ENCODE data around the gene BCL11B. TPM values are rescaled to one million over a fixed set of nuclear protein-coding genes. Genes with fewer than 3 reads are reported as not detected.
"Not testable (repeated sequence)": the region's sequence is repeated elsewhere in the genome, so short reads cannot be mapped to it uniquely, and the experiment has no call there.

BCL11B gene
- total and polyA plus RNA-seq, 9 of the 15 experiments (the other 6 are each of a cell fraction or from before 2014, with no cell fraction given), result 0.09 TPM; not detected in 8

GRCh38 chr14:99186956-99187690 lies 84.9 kb downstream of the BCL11B start:
- Histone ChIP-seq H3K9ac (ENCODE audit: insufficient read depth in 1 of 2, low read depth in 2 of 2, low read length in 2 of 2) (no peak overlapping the region), H3K4me3 (no peak overlapping the region), H3K79me2 (ENCODE audit: control insufficient read depth, insufficient read depth, low read length) (no peaks in the 10 kb centered on the region), H3K4me1 (replicated peaks in 1 of 2; ENCODE audit: control insufficient read depth in 2 of 2, insufficient read depth in 2 of 2, low read length in 2 of 2) (no peaks in the 10 kb centered on the region; a peak in 1 of 5 replicates), H3K27me3 (ENCODE audit: control insufficient read depth in 2 of 2, insufficient read depth in 2 of 2, low read length in 2 of 2) (peaks cover 0 to 16% of the 10 kb centered on the region in 2 experiments; a peak in 2 of 5 replicates), H3K9me3 (replicated peaks; ENCODE audit: control insufficient read depth, insufficient read depth, low read depth, low read length) (no peaks in the 10 kb centered on the region), H3K9me1 (ENCODE audit: control insufficient read depth, insufficient read depth, low read length) (no peaks in the 10 kb centered on the region), H2AFZ (ENCODE audit: low read depth, low read length) (no peak overlapping the region), H3K27ac (ENCODE audit: extremely low read depth, low read depth, low read length) (no peak overlapping the region), H3K4me2 (ENCODE audit: insufficient read depth, low read length) (no peak overlapping the region), H4K20me1 (replicated peaks; ENCODE audit: control insufficient read depth, insufficient read depth, low read length) (no peaks in the 10 kb centered on the region), H3K36me3 (ENCODE audit: control insufficient read depth, insufficient read depth, low read length) (no peaks in the 10 kb centered on the region)
- ATAC-seq (no peak), DNase-seq (ENCODE audit: extremely low read depth in 1 of 4, low spot score in 3 of 4) (no peak), FAIRE-seq (no peak)
- CTCF ChIA-PET (ENCODE audit: low intra/inter-chr PET ratio), result no interaction called here
- in situ Hi-C loops (cut with MboI) (no loop called here), intact Hi-C loops (cut with micrococcal nuclease) (no loop called here)
- WGBS (ENCODE audit: insufficient coverage, low coverage, missing lambda C conversion rate), result under 1% methylated on average over 13 of the region's 16 CpGs
- TF ChIP-seq OTX1 (CRISPR knock-in tag; IDR thresholded peaks at IDR 0.05), result no peak
- no peak for TF ChIP-seq TAF1 (IDR thresholded peaks at IDR 0.05; ENCODE audit: control insufficient read depth, extremely low read depth, insufficient read depth, low read length, severe bottlenecking)
- TF ChIP-seq KAT7 (CRISPR knock-in tag; IDR thresholded peaks at IDR 0.05; ENCODE audit: borderline replicate concordance), result no peak
- TF ChIP-seq ARNT (IDR thresholded peaks at IDR 0.05), result no peak
- TF ChIP-seq, protein P1, sequence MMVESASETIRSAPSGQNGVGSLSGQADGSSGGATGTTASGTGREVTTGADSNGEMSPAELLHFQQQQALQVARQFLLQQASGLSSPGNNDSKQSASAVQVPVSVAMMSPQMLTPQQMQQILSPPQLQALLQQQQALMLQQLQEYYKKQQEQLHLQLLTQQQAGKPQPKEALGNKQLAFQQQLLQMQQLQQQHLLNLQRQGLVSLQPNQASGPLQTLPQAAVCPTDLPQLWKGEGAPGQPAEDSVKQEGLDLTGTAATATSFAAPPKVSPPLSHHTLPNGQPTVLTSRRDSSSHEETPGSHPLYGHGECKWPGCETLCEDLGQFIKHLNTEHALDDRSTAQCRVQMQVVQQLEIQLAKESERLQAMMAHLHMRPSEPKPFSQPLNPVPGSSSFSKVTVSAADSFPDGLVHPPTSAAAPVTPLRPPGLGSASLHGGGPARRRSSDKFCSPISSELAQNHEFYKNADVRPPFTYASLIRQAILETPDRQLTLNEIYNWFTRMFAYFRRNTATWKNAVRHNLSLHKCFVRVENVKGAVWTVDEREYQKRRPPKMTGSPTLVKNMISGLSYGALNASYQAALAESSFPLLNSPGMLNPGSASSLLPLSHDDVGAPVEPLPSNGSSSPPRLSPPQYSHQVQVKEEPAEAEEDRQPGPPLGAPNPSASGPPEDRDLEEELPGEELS (CRISPR knock-in tag; IDR thresholded peaks at IDR 0.05; ENCODE audit: borderline replicate concordance), result no peak
- no TSS peak for BruUV-seq (replicated peaks)
- POLR2A ChIA-PET, result no interaction called here

DNA sequence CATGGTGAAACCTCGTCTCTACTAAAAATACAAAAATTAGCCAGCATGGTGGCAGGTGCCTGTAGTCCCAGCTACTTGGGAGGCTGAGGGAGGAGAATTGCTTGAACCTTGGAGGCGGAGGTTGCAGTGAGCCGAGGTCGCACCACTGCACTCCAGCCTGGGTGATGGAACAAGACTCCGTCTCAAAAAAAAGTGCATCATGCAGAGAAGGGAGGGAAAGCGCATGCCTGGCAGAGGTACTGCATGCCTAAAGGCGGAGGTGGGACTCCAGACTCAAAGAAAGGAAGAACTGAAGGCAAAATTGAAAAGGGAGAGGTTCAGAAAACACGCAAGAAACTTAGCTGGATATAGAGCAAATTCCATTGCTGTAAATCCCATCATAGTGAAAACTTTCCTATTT lies 85.7 kb downstream of the BCL11B start:
- H4K20me1 ChIP-seq (replicated peaks; ENCODE audit: control insufficient read depth, insufficient read depth, low read length); intact Hi-C loops (cut with micrococcal nuclease); H3K9me3 ChIP-seq (replicated peaks; ENCODE audit: control insufficient read depth, insufficient read depth, low read depth, low read length); H3K36me3 ChIP-seq (ENCODE audit: control insufficient read depth, insufficient read depth, low read length); H3K9ac ChIP-seq (ENCODE audit: insufficient read depth in 1 of 2, low read depth in 2 of 2, low read length in 2 of 2); DNase-seq (ENCODE audit: extremely low read depth in 1 of 4, low spot score in 3 of 4); H3K4me3 ChIP-seq; H3K27ac ChIP-seq (ENCODE audit: extremely low read depth, low read depth, low read length); CTCF ChIA-PET (ENCODE audit: low intra/inter-chr PET ratio); H2AFZ ChIP-seq (ENCODE audit: low read depth, low read length); FAIRE-seq; ATAC-seq; H3K9me1 ChIP-seq (ENCODE audit: control insufficient read depth, insufficient read depth, low read length); H3K4me1 ChIP-seq (replicated peaks in 1 of 2; ENCODE audit: control insufficient read depth in 2 of 2, insufficient read depth in 2 of 2, low read length in 2 of 2); POLR2A ChIA-PET; BruUV-seq (replicated peaks); H3K4me2 ChIP-seq (ENCODE audit: insufficient read depth, low read length); in situ Hi-C loops (cut with MboI); H3K79me2 ChIP-seq (ENCODE audit: control insufficient read depth, insufficient read depth, low read length): not testable (repeated sequence)
- 0% methylated on average over 6 of the region's 8 CpGs for whole genome bisulfite sequencing (ENCODE audit: insufficient coverage, low coverage, missing lambda C conversion rate)
- peaks cover 0 to 14% of the 10 kb centered on the region in 2 experiments; a peak in 2 of 5 replicates for H3K27me3 ChIP-seq (ENCODE audit: control insufficient read depth in 2 of 2, insufficient read depth in 2 of 2, low read length in 2 of 2)
